Activated T-cell treated with anti-CD3 and anti-CD28 coated beads, Interleukin-2, amount 50 U/mL, for 4 hours (primary cell): Measurements from ENCODE around the gene FGF7. TPM values are rescaled to one million over a fixed set of nuclear protein-coding genes. Genes with fewer than 3 reads are reported as not detected.
"Not testable (repeated sequence)": the region's sequence is repeated elsewhere in the genome, so short reads cannot be mapped to it uniquely, and the experiment has no call there.

Source experiments
- ATAC-seq, 2 donors: fragments of 200-7000 bp; cut with Tn5 transposase; one replicate each; pipeline ENCODE4 v1.10.0; 2021
- DNase-seq: peaks from one replicate; pipeline ENCODE4 v3.0.0-alpha.2; 2020
- H3K27me3 Mint-ChIP-seq: one replicate; pipeline ENCODE4 v1.8.0; 2021; ENCODE audit warnings: low read depth, mixed read lengths
- H3K36me3 Mint-ChIP-seq: one replicate; pipeline ENCODE4 v1.8.0; 2022; ENCODE audit warnings: mixed read lengths; ENCODE audit not compliant: insufficient read depth
- H3K4me1 Mint-ChIP-seq: one replicate; pipeline ENCODE4 v1.8.0; 2021; ENCODE audit warnings: low read depth, mixed read lengths
- H3K4me3 Mint-ChIP-seq: one replicate; pipeline ENCODE4 v1.8.0; 2021; ENCODE audit warnings: mild to moderate bottlenecking, moderate library complexity, mixed read lengths
- H3K9me3 Mint-ChIP-seq: one replicate; pipeline ENCODE4 v1.8.0; 2021; ENCODE audit warnings: mixed read lengths
- total RNA-seq, 3 donors: library from RNA; stranded (reverse); gene quantifications; one replicate each; pipeline ENCODE4 v1.2.1, GENCODE V29; 2021

Gene FGF7
- total RNA-seq: under 1 TPM in 1 of 3 donors, not detected in 2; 0.08 TPM

GRCh38 chr15:49423021-49423420, at the start of gene FGF7:
TSS of gene FGF7 (plus strand) at chr15:49423242. CDS start at chr15:49424298, 1,056 bp downstream.
- ATAC-seq (no peak), DNase-seq (no peak)
- Mint-ChIP-seq H3K4me3 (no peak within 1 kb of the TSS), H3K27me3 (no peaks in the 10 kb centered on the region), H3K4me1 (peaks cover 4% of the 10 kb centered on the region), H3K9me3 (no peaks in the 10 kb centered on the region), H3K36me3 (no peaks in the 10 kb centered on the region)

- Mint-ChIP-seq H3K9me3 (no peaks in the 10 kb centered on the region), H3K4me1 (no peaks in the 10 kb centered on the region), H3K4me3 (no peak overlapping the region), H3K36me3 (no peaks in the 10 kb centered on the region), H3K27me3 (peaks cover 2% of the 10 kb centered on the region)
- ATAC-seq (no peak), DNase-seq (no peak)
Observed at GRCh38 chr15:49379996-49380395, 43.0 kb upstream of the FGF7 start.

- Mint-ChIP-seq H3K27me3 (peaks cover 2% of the 10 kb centered on the region), H3K4me3 (no peak overlapping the region), H3K4me1 (no peaks in the 10 kb centered on the region), H3K9me3 (peaks cover 4% of the 10 kb centered on the region), H3K36me3 (no peaks in the 10 kb centered on the region)
- no peak for ATAC-seq
- DNase-seq: no peak
Observed at GRCh38 chr15:49380912-49381311, 42.1 kb upstream of the FGF7 start.

- Mint-ChIP-seq H3K4me1 (no peaks in the 10 kb centered on the region), H3K9me3 (peaks cover 4% of the 10 kb centered on the region), H3K27me3 (peaks cover 6% of the 10 kb centered on the region), H3K4me3 (no peak overlapping the region), H3K36me3 (no peaks in the 10 kb centered on the region)
- ATAC-seq: no peak
- no peak for DNase-seq
Observed at GRCh38 chr15:49382394-49382793, 40.6 kb upstream of the FGF7 start.

GRCh38 chr15:49383266-49383665, 39.8 kb upstream of the FGF7 start:
- Mint-ChIP-seq H3K9me3 (peaks cover 6% of the 10 kb centered on the region), H3K4me3 (no peak overlapping the region), H3K36me3 (no peaks in the 10 kb centered on the region), H3K4me1 (no peaks in the 10 kb centered on the region), H3K27me3 (peaks cover 6% of the 10 kb centered on the region)
- no peak for DNase-seq
- no peak for ATAC-seq

GRCh38 chr15:49387471-49387870, 35.6 kb upstream of the FGF7 start:
- ATAC-seq: no peak
- peaks cover 8% of the 10 kb centered on the region for H3K9me3 Mint-ChIP-seq
- no peaks in the 10 kb centered on the region for H3K36me3 Mint-ChIP-seq

GRCh38 chr15:49402515-49403296, 20.3 kb upstream of the FGF7 start:
- not testable (repeated sequence) for H3K36me3 Mint-ChIP-seq, DNase-seq, H3K4me1 Mint-ChIP-seq, ATAC-seq, H3K27me3 Mint-ChIP-seq, H3K4me3 Mint-ChIP-seq
- peaks cover 10% of the 10 kb centered on the region for H3K9me3 Mint-ChIP-seq

More at GRCh38 chr15:49387471-49387870, 35.6 kb upstream of the FGF7 start:
- Mint-ChIP-seq H3K4me3 (no peak overlapping the region), H3K27me3 (peaks cover 4% of the 10 kb centered on the region), H3K4me1 (no peaks in the 10 kb centered on the region)
- no peak for DNase-seq

- Mint-ChIP-seq H3K4me3 (no peak overlapping the region), H3K27me3 (peaks cover 2% of the 10 kb centered on the region), H3K9me3 (peaks cover 10% of the 10 kb centered on the region), H3K4me1 (no peaks in the 10 kb centered on the region), H3K36me3 (no peaks in the 10 kb centered on the region)
- ATAC-seq (no peak), DNase-seq (no peak)
Observed at GRCh38 chr15:49406352-49407118, 16.5 kb upstream of the FGF7 start.

GRCh38 chr15:49410641-49411040, 12.4 kb upstream of the FGF7 start:
- ATAC-seq (no peak), DNase-seq (no peak)
- Mint-ChIP-seq H3K27me3 (peaks cover 7% of the 10 kb centered on the region), H3K9me3 (no peaks in the 10 kb centered on the region), H3K36me3 (no peaks in the 10 kb centered on the region), H3K4me3 (no peak overlapping the region), H3K4me1 (no peaks in the 10 kb centered on the region)

- no peaks in the 10 kb centered on the region for H3K4me1 Mint-ChIP-seq
- no peaks in the 10 kb centered on the region for H3K36me3 Mint-ChIP-seq
- ATAC-seq (no peak), DNase-seq (no peak)
- H3K4me3 Mint-ChIP-seq: no peak overlapping the region
- peaks cover 17% of the 10 kb centered on the region for H3K27me3 Mint-ChIP-seq
- no peaks in the 10 kb centered on the region for H3K9me3 Mint-ChIP-seq
Observed at GRCh38 chr15:49412797-49413196, 10.2 kb upstream of the FGF7 start.

- no peaks in the 10 kb centered on the region for H3K36me3 Mint-ChIP-seq
- no peak for ATAC-seq
- DNase-seq: no peak
- peaks cover 15% of the 10 kb centered on the region for H3K27me3 Mint-ChIP-seq
- H3K4me1 Mint-ChIP-seq: no peaks in the 10 kb centered on the region
- no peak overlapping the region for H3K4me3 Mint-ChIP-seq
- H3K9me3 Mint-ChIP-seq: no peaks in the 10 kb centered on the region
Observed at GRCh38 chr15:49415149-49415548, 7.9 kb upstream of the FGF7 start.

- no peaks in the 10 kb centered on the region for H3K4me1 Mint-ChIP-seq
- no peak overlapping the region for H3K4me3 Mint-ChIP-seq
- DNase-seq (no peak), ATAC-seq (no peak)
- H3K36me3 Mint-ChIP-seq: no peaks in the 10 kb centered on the region
- no peaks in the 10 kb centered on the region for H3K9me3 Mint-ChIP-seq
- H3K27me3 Mint-ChIP-seq: peaks cover 15% of the 10 kb centered on the region
Observed at GRCh38 chr15:49415638-49416037, 7.4 kb upstream of the FGF7 start.

GRCh38 chr15:49418811-49419210, 4.2 kb upstream of the FGF7 start:
- H3K4me3 Mint-ChIP-seq: no peak overlapping the region
- H3K4me1 Mint-ChIP-seq: peaks cover 4% of the 10 kb centered on the region
- DNase-seq (no peak), ATAC-seq (no peak)
- H3K27me3 Mint-ChIP-seq: peaks cover 15% of the 10 kb centered on the region
- H3K36me3 Mint-ChIP-seq: no peaks in the 10 kb centered on the region
- H3K9me3 Mint-ChIP-seq: no peaks in the 10 kb centered on the region

- H3K27me3 Mint-ChIP-seq: peaks cover 2% of the 10 kb centered on the region
- H3K36me3 Mint-ChIP-seq: no peaks in the 10 kb centered on the region
- no peak overlapping the region for H3K4me3 Mint-ChIP-seq
- H3K9me3 Mint-ChIP-seq: no peaks in the 10 kb centered on the region
- H3K4me1 Mint-ChIP-seq: peaks cover 4% of the 10 kb centered on the region
- DNase-seq (no peak), ATAC-seq (no peak)
Observed at GRCh38 chr15:49421991-49422390, 1.1 kb upstream of the FGF7 start.
